Measurements from ENCODE around the gene AIP. TPM values are rescaled to one million over a fixed set of nuclear protein-coding genes. Genes with fewer than 3 reads are reported as not detected.

AIP gene
- total and polyA plus RNA-seq, 3 donors from 2014 or later, result 34.6 to 61.7 (median 60.7) TPM

DNA sequence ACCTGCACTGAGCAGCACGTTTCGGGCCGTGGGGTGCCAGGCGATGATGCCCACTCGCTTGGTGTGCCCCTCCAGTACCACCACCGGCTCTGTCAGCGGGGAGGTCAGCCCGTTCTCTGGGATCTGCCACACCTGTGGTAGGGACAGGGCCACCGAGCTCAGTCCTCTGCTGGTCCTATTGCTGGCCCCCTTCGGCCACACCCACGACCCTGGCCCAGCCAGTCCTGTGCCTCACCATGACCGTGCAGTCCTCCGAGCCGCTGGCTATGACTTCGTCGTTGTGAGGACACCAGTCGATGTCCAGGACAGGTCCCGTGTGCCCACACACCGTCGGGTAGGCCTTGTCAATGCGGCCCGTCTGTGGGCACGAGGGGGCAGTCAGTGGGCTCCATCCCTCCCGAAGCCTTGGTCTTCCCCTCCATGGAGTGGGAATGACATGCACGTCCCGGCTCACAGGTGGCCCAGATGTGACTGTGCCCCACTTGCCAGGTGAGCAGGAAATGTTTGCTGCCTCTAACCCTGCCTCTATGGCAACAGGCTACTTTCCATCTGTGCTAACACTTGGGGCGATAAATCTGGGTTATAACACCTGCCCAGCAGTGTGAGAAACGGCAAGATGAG lies 41.0 kb upstream of the AIP start:
- WGBS, 2 donors, result 89% methylated on average over 28 of the region's 28 CpGs; no CpG with 5 or more reads in 1 of the 2 donors
- TF ChIP-seq POLR2A (IDR thresholded peaks at IDR 0.05) (no peak), CTCF (IDR thresholded peaks at IDR 0.05) (no peak)
- DNase-seq, result no peak
- Histone ChIP-seq H3K9me3 (no peaks in the 10 kb centered on the region), H3K27me3 (no peaks in the 10 kb centered on the region), H3K4me1 (peaks cover 5% of the 10 kb centered on the region), H3K4me3 (no peak overlapping the region), H3K27ac (no peak overlapping the region), H3K36me3 (ENCODE audit: low read depth, missing control alignments) (no peaks in the 10 kb centered on the region)
- intact Hi-C loops (cut with DNase I; ENCODE audit: low total_unique reads), result no loop called here

DNA sequence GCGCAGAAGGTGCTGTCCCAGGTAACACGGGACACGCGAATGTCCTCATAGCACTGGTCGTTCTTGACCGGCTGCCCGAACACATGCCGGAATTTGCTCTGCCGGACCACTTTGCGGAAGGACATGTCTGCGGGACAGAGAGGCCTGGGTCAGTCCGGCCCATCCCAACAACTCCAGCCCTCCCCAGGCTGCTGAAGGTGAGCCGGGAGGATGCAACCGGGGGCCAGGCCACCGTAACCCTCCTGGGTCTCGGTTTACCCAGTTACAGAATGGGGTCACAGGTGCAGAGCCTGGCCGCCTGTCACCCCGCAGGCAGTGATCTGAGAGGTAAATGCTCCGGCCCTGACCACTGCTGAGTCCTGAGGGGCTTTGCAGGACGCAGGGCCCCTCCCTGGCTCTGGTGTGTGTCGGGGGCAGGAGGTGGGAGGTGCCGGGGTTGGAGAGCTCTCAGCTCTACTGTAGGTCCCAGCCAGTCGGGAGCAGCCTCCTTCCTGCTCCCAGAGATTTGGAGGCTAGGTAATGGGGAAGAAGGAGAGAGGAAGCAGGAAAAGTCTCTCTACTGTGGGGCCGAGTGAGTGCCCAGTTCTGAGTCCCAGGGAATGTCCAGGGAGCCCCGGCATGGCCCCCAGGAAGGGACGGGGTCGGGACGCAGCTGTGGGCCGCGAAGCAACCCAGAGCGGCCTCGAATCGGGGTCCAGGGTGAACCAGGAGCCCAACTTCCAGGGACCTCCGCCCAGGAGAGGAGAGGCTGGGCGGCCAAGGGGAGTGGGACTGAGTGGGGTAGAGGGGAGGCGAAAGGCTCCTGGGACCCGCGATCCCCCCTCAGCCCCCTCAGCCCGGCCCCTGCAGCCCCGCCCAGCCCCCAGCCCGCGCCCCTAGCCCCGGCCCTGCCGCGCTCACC lies 40.1 kb upstream of the AIP start:
- Histone ChIP-seq H3K4me3 (peak overlapping the region; percentile 81), H3K36me3 (ENCODE audit: low read depth, missing control alignments) (no peaks in the 10 kb centered on the region), H3K27me3 (no peaks in the 10 kb centered on the region), H3K4me1 (peaks cover 5% of the 10 kb centered on the region), H3K27ac (peak overlapping the region; percentile 61 to 92), H3K9me3 (no peaks in the 10 kb centered on the region)
- 23 to 24% methylated on average over 32 to 45 of the region's 45 CpGs for WGBS, 2 donors
- intact Hi-C loops (cut with DNase I; ENCODE audit: low total_unique reads), result no loop called here
- no peak for TF ChIP-seq POLR2A (IDR thresholded peaks at IDR 0.05)
- no peak for TF ChIP-seq CTCF (IDR thresholded peaks at IDR 0.05)
- no peak for DNase-seq

- H3K27ac ChIP-seq, result no peak overlapping the region
- peaks cover 5% of the 10 kb centered on the region for H3K4me1 ChIP-seq
- no peak for DNase-seq
- H3K4me3 ChIP-seq, result no peak overlapping the region
- no peaks in the 10 kb centered on the region for H3K27me3 ChIP-seq
- intact Hi-C loops (cut with DNase I; ENCODE audit: low total_unique reads), result no loop called here
- no peaks in the 10 kb centered on the region for H3K9me3 ChIP-seq
- TF ChIP-seq CTCF (IDR thresholded peaks at IDR 0.05) (no peak), POLR2A (IDR thresholded peaks at IDR 0.05) (no peak)
- H3K36me3 ChIP-seq (ENCODE audit: low read depth, missing control alignments), result no peaks in the 10 kb centered on the region
- 77 to 79% methylated on average over 5 of the region's 5 CpGs for WGBS, 2 donors
Observed at GRCh38 chr11:67445515-67445914, 37.3 kb upstream of the AIP start.

GRCh38 chr11:67448220-67448609 lies 34.6 kb upstream of the AIP start:
- intact Hi-C loops (cut with DNase I; ENCODE audit: low total_unique reads), result no loop called here
- Histone ChIP-seq H3K27me3 (no peaks in the 10 kb centered on the region), H3K36me3 (ENCODE audit: low read depth, missing control alignments) (no peaks in the 10 kb centered on the region), H3K27ac (no peak overlapping the region), H3K9me3 (no peaks in the 10 kb centered on the region), H3K4me1 (no peaks in the 10 kb centered on the region), H3K4me3 (no peak overlapping the region)
- WGBS, 2 donors, result 94 to 96% methylated on average over 6 to 7 of the region's 7 CpGs
- no peak for DNase-seq
- TF ChIP-seq CTCF (IDR thresholded peaks at IDR 0.05) (no peak), POLR2A (IDR thresholded peaks at IDR 0.05) (no peak)

Data from testis (tissue), 3 donors.